ENCODE data around the gene RAB3IP.

Gene RAB3IP, protein sequence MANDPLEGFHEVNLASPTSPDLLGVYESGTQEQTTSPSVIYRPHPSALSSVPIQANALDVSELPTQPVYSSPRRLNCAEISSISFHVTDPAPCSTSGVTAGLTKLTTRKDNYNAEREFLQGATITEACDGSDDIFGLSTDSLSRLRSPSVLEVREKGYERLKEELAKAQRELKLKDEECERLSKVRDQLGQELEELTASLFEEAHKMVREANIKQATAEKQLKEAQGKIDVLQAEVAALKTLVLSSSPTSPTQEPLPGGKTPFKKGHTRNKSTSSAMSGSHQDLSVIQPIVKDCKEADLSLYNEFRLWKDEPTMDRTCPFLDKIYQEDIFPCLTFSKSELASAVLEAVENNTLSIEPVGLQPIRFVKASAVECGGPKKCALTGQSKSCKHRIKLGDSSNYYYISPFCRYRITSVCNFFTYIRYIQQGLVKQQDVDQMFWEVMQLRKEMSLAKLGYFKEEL

DNA sequence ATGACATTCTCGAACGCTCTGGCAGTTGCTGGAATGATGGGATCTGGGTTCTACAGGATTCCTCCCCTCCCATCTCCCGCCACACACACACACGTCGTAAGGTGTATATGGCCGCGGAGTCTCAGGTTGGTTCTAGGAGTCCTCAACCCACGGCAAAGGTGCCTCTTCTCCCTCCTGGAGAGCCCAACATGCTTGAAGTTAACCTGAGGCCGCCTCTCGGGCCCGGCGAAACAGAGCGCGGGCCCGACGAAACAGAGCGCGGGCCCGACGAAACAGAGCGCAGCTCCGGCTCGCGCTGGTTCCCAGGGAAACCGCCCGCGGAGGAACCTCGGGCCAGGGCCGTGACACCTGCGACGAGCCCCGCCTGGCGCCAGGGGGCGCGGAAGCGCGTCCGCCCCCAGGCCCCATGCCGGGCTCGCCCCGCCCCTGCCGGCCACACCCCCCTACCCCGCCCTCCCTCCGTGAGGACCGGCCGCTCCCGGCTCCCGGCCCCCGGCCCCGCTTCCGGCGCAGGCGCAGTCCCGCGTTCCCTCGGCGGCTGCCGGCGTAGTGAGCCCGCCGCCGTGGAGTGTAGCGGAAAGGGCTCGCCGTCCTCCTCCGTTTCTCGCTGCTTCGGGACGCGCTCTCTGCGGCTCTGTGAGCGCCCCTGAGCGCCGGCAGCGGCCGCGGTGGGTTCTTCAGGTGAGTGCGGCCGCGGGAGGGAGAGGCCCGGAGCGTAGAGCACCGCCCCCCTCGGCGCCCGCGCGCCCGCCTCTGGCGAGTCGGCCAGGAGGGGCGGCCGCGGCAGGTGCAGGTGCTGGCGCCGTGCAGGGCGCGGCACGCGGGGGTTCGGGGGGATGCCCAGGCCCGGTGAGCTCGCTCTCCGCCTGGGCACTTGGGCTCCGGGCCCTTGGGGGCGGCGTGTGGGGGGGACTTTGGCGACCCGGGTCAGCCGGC is at the start of gene RAB3IP:
RAB3IP (plus strand) TSS at position 510 of the 936 bp plus-strand sequence. CDS start 16,549 bp downstream, outside the sequence.
- peak; percentile 77 to 87 for DNase-seq

DNA sequence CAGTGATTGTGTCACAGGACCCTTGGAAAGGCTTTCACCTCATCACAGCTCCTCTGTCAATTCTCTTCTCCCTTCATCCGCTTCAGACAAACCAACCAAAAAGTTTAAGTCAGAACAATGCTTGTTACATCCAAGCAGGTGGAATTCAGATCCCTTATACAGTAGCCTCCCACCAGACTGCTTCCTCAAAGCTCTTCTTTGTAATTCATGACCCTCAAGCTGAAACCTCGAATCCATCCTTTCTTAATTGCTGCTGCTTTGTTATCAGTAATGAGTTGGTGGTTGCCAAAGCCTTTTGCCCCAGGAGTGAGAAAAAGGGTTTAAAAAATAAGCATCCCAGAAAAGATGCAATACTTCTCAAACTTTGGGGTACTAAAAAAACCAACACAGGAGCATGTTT is 49.0 kb upstream of the RAB3IP start:
- DNase-seq = no peak

GRCh38 chr12:69694123-69694522 is 44.5 kb upstream of the RAB3IP start:
- no peak for DNase-seq

- no peak for DNase-seq
Measured at GRCh38 chr12:69698054-69698453, 40.6 kb upstream of the RAB3IP start.

DNA sequence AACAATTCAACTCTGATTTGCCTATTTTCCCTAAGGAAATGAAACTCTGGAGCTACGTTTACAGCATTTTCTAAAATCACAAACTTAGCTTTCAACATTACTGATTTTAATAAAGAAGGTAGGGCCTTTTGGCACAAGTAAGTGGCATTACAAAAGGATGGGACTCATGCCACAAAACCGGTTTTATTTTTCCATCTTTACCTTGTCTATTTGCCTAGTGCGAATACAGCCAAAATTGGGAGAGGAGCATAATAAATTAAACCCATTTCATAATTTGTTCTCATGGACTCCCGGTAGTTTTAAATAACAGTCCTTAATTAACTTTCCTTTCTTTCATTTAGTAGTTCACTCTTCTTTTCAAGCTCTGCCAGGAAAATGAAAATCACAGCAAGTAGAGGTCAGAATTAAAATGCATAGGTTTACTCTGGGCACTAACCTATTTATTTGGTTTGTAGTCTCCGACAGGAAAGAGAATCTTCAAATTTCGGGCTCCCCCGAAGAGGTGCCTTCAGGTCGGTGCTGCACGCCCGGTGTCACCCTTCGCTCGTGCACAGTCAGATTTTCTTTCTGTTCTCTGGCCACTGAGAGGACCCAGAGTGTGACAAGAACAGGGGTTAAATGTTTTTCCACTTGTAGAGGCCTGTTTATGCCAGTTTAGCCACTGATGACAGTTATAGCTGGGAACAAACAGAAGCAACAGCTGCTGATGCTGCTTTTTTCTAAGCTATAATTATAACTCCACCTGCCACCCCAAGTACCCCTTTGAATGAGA is 39.7 kb upstream of the RAB3IP start, which contains the start of gene BEST3:
BEST3 (minus strand) TSS at position 535 of the 772 bp plus-strand sequence. CDS start 1,505 bp downstream, outside the sequence.
- DNase-seq = no peak

- no peak for DNase-seq
Measured at GRCh38 chr12:69701826-69702225, 36.8 kb upstream of the RAB3IP start.

- no peak for DNase-seq
Measured at GRCh38 chr12:69703146-69703642, 35.5 kb upstream of the RAB3IP start.

GRCh38 chr12:69704357-69704756 is 34.3 kb upstream of the RAB3IP start:
- DNase-seq = no peak

- DNase-seq = no peak
Measured at GRCh38 chr12:69708649-69709048, 30.0 kb upstream of the RAB3IP start.

- no peak for DNase-seq
Measured at GRCh38 chr12:69712826-69713225, 25.8 kb upstream of the RAB3IP start.

DNA sequence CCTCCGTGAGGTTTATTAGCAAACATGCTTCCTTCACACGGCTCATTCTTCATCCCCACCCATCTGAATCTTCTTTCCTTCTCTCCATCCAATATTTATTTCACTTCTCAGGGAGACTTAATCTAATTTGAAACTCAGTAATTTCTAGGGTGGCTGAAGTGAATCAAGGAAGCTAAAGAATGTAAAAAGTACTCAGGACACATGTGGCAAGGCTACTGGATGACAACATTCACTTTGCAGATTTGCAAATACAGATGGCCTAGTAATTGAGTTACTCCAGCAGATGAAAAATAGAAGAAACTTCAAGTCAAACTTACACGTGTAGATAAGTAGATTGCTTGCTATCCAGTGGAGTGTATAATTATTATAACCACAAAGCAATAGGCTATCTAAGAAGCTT is 24.1 kb upstream of the RAB3IP start:
- no peak for DNase-seq

GRCh38 chr12:69719336-69720316 is 19.0 kb upstream of the RAB3IP start:
- no peak for DNase-seq

DNA sequence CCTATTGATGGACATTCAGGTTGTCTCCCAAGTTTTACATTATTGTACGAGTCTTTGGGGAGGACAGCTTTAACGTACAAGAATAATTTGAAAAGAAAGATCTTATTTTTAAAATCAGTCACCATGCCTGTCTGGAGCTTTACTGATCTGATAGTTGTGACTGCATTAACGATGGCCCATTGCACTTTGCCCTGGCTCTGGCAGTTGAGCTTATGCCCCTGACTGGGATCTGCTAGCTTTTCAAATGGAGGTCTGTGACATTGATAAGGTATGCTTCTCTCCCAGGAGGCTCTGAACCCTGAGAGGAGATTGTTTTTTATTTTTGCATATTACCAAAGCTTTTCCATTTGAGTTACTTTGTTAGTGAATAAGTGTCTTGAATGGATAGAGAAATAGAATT is 17.9 kb upstream of the RAB3IP start:
- no peak for DNase-seq

- no peak for DNase-seq
Measured at GRCh38 chr12:69726922-69727321, 11.7 kb upstream of the RAB3IP start.

DNA sequence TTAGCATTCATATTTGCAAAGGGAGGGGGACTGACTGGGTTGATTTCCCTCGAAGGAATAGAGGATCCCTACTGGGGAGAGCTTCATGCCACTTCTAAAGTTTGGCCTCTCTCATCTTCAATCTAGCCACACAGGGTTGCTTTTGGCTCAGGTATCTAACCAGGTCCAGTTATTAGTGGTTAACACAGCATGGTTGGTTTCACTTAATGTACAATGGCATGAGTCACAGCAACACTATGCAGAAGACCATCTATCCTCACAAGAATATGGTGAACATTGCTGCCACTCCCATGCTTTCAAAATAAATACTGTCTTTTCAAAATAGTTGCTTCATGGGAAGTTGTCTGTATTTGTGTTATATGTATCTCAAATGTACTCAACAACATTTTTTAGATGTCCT is 6.6 kb upstream of the RAB3IP start:
- no peak for DNase-seq

GRCh38 chr12:69733638-69734037 is 5.0 kb upstream of the RAB3IP start:
- no peak for DNase-seq

- DNase-seq = peak; percentile 46 to 52
Measured at GRCh38 chr12:69739287-69740191, 879 bp downstream of the RAB3IP start.

DNA sequence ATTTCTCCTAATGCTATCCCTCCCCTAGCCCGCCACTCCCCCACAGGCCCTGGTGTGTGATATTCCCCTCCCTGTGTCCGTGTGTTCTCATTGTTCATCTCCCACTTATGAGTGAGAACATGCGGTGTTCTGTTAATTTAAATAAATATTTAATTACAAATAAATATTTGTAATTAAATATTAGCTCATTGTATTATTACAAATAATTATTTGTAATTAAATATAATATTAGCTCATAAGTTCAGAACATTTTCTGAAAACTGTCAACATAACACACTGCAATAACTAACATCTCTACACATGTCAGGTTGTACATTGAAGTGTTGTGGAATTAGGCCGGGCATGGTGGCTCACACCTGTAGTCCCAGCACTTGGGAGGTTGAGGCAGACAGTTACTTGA is 5.4 kb downstream of the RAB3IP start:
- DNase-seq = no peak

GRCh38 chr12:69751476-69751875 is 12.8 kb downstream of the RAB3IP start:
- no peak for DNase-seq

DNA sequence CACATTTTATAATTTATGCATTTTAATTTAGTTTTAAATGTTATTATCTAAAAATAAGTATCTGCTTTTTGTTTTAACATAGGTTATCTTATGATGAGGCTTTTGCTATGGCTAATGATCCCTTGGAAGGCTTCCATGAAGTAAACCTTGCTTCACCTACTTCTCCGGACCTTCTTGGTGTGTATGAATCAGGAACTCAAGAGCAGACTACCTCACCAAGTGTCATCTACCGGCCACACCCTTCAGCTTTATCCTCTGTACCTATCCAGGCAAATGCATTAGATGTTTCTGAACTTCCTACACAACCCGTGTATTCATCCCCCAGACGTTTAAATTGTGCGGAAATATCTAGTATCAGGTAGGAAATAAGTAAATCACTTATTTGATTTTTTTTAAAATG is 16.6 kb downstream of the RAB3IP start:
- no peak for DNase-seq
